ENCODE results near the gene HELZ. TPM values are rescaled to one million over a fixed set of nuclear protein-coding genes. Genes with fewer than 3 reads are reported as not detected.
"Not testable (repeated sequence)": the region's sequence is repeated elsewhere in the genome, so short reads cannot be mapped to it uniquely, and the experiment has no call there.

The HELZ gene
- total RNA-seq, 1 donor, result 29.4 TPM

DNA sequence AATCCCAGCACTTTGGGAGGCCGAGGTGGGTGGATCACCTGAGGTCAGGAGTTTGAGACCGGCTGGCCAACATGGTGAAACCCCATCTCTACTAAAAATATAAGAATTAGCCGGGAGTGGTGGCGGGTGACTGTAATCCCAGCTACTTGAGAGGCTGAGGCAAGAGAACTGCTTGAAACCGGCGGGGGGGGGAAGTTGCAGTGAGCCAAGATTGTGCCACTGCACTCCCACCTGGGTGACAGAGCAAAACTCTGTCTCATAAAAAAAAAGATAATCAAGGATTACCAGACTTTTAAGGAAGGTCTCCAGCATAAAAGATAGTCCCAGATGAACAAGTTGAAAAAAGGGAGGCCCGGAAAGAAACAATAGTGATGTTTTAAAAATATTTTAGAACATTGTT lies 152.3 kb downstream of the HELZ start:
- DNase-seq (ENCODE audit: low read depth in 2 of 3, low spot score in 2 of 3), result not testable (repeated sequence)

DNA sequence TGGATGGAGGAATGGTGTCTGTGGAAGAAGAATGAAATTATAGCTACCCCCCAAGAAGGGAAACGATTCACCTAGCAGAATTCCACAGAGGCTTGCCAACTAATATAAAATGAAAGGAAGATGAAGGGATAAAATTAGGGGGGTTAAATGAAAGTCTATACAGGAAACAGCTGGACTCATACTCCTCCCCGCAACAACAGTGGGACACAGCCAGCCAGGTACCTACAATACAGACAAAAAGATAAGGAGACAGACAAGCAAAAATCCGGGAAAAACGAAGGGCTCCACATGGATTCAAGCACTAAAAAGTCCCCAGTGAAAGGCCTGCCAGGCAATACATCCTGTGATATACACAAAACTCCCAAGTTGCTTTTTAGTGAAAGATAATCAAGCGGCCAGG lies 152.7 kb downstream of the HELZ start:
- no peak for DNase-seq (ENCODE audit: low read depth in 2 of 3, low spot score in 2 of 3)

DNA sequence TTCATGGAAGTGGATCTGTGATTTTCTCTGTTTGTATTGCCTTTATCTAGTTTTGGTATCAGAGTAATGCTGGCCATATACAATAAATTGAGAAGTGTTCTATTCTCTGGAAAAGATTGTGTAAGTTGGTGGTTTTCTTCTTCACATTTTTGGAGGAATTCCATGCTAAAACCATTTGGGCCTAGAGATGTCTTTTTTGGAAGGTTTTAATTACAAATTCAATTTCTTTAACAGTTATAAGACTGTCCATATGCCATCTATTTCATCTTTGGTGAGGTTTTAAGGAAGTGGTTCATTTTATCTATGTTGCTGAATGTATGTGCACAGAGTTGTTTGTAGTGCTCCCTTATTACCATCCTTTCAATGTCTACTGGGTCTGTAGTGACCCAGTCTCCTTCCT lies 154.7 kb downstream of the HELZ start:
- no peak for DNase-seq (ENCODE audit: low read depth in 2 of 3, low spot score in 2 of 3)

DNA sequence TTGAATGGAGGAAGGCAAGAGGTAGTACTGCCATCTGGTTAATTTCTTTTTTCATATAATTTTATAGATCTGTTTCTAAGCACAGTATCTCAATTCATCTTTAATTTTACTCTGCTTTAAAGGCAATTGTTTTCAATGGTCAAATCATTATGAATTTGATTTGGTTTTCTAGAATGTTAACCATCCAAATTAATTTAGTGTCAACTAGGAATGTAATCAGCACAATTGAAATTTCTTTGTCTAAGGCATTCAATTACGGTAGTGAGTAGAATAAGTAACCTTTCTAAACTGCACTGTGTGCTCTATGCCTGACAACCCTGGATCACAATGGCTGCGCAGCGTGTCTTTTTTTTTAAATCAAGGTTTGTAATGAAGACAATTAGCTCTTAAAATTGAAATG lies 156.4 kb downstream of the HELZ start:
- DNase-seq (ENCODE audit: low read depth in 2 of 3, low spot score in 2 of 3), result no peak

DNA sequence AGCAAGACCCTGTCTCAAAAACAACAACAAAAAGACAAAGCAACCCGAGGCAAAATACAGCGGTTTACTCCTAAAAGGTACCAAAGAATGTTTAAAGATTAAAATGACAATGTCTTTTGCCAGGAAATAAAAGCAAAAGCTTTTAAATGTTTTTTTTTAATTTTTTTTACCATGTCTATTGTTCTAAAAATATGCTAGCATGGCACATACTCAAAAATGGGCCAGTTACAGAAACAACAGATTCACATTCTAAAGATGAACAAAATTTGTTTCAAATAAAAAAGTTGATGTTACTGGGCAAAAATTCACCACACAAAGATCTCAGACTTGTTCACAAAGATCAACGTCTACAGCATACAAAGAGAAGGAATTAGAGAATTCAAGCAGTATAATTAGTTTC lies 159.6 kb downstream of the HELZ start:
- DNase-seq (ENCODE audit: low read depth in 2 of 3, low spot score in 2 of 3), result no peak

DNA sequence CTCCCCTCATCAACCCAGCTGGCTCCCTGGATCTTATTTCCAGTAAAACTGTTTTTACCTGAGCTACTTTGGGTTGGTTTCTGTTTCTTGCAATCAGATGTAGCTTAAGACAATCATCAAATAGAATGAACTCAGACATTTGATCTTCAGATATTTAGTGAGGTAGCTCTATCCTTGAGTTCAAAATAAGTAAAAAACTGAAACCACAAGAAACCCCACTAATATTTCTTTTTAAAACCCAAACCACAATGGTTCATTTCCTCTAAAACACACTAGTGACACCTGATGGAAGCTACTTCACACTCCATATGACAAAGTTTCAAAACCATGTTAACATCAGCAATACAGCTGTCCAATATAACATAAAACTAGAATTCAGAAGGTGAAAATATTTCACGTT lies 162.9 kb downstream of the HELZ start:
- DNase-seq (ENCODE audit: low read depth in 2 of 3, low spot score in 2 of 3), result peak; percentile 4 to 41 (median 9)

DNA sequence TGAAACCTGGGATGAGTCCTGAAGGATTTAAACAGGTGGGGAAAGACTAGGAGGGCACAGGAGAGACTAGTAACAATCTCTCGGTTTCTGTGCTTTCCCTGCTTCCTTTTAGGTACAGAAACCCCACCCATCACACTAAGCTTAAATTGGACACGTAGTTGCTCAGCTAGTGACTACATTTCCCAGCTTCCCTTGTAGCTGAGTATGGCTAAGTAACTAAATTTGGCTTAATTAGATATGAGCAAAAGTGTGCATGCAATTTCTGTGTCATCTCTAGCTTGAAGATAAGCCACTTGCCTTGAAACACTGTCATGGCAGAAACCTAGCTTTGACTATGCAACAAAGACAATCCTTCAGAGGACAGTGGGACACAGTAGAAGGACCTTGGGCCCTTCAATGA lies 164.2 kb downstream of the HELZ start:
- DNase-seq (ENCODE audit: low read depth in 2 of 3, low spot score in 2 of 3), result no peak

DNA sequence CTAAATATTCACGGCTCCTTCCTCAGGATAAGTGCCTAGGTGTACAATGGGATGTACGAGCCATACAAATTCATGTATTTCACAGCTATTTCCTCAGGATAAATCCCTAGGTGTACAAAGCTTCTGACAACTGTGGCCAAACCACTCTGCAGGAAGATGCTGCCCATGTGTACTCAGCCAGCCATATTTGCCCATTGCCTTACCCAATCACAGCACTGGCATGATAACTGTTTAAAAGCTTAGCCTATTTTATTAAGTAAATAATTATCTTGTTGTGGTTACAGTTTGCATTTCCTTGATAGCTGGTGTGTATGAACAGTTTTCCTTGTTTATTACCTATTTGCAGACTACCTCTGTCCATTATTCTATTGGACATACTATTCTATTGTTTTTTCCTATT lies 165.5 kb downstream of the HELZ start:
- no peak for DNase-seq (ENCODE audit: low read depth in 2 of 3, low spot score in 2 of 3)

DNA sequence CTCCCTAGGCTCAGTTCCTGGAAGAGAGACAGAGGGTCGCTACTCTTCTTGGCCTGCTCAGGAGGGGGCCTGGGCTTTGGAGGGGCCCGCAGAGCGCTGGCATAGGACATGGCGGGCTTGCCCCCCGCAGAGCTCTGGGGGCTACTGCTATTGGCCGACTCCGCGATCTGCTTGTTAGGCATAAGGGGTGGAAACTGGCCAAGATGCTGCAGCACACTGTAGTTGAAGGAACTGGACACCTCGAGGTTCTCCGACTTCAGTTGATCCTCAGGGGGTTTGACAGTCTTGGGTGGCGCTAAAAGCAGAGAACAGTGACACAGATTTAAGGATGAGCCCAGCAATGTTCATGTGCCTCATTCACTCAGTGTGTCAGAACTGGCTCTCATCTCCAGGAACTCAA lies 166.7 kb downstream of the HELZ start:
- DNase-seq (ENCODE audit: low read depth in 2 of 3, low spot score in 2 of 3), result no peak

DNA sequence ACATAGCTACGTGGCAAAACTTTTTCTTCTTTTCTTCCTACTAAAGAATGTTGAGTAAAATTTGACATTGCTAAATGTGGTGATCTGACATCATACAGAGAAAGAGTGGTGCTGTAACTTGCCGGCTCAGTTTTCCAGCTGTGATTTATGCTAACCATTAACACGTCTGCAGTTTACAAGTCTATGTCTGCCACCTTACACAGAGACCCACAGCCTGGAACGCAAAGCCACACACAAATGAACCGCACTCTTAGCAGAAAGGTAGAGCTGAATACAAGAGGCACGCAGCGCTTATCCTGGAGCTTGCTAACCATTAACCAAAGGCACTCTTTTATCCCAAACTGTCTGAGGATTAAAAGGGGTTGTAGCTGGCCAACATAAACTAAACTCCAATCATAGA lies 168.7 kb downstream of the HELZ start:
- DNase-seq (ENCODE audit: low read depth in 2 of 3, low spot score in 2 of 3), result no peak

DNA sequence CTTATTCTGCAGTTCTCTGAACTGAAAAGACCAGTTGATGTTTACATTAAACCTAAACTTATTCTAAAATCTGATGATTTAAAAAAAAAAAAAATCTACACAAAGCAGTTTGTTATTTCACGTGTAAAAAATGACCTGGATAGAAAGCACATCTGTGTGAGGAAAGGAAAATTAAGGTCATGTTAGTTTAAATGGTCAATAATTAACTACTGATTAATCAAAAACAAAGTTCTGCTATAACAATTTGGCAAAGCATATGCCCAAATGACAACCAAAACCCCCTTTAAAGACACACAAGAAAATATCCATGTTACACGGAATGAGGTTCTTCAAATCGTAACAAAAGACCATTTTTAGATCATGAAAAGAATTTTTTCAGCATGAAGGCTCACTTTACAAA lies 170.2 kb downstream of the HELZ start:
- no peak for DNase-seq (ENCODE audit: low read depth in 2 of 3, low spot score in 2 of 3)

DNA sequence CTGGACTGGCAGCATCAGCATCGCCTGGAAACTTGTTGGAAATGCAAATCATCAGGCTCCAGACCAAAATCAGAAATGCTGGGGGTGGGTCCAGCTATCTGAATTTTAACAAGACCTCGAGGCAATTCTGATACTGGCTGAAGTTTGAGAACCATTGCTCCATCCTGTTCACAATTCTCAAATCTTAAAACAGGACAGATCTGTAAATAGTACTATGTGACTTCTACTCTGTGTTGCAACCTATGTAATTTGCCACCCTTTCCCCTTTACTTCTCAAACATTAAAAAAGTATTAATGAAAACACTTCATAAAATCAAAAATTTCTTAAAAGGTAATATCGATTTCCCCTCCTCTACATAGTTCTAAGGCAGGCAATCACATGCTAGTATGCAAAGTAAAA lies 172.1 kb downstream of the HELZ start:
- no peak for DNase-seq (ENCODE audit: low read depth in 2 of 3, low spot score in 2 of 3)

DNA sequence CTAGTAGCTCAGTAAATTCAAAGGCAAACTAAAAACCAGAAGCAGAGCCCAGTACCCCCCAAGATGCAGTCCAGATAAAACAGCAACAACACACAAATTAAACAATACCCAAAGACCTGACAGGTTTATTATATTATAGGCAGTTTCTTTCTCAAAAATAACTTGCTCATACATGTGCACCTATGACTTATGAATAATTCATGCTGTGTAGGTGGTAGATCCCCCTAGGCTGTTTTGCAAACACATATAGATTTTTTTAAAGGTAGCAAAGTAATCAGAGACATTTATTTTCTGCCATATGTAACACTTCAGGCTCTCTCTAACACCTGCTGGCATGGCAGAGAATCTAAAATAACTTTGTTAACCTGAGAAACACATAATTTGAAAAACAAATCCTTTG lies 173.4 kb downstream of the HELZ start:
- DNase-seq (ENCODE audit: low read depth in 2 of 3, low spot score in 2 of 3), result no peak

DNA sequence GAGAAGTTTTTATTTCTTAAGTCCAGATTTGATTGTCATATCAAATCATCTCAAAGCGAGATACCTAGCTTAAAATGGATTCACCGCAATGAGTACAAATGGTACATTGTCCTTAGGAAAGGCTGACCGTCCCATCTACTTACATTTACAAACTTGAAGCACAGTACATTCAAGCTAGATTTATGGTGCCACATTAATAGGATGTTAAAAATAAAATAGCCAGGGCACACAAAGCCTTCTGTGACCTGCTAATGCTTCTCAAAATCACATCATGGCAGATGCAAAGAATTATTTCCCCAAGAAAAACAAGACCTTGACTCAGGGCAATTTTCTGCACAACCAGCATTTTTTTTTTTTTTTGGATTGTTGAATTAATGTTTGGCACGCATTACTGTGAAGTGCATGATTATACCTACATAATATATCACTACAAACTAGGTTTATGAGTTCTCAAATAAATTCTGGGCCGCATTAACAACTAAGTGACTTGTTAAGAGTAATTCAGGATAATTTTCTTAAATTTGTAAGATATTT lies 175.3 kb downstream of the HELZ start:
- no peak for DNase-seq (ENCODE audit: low read depth in 2 of 3, low spot score in 2 of 3)

DNA sequence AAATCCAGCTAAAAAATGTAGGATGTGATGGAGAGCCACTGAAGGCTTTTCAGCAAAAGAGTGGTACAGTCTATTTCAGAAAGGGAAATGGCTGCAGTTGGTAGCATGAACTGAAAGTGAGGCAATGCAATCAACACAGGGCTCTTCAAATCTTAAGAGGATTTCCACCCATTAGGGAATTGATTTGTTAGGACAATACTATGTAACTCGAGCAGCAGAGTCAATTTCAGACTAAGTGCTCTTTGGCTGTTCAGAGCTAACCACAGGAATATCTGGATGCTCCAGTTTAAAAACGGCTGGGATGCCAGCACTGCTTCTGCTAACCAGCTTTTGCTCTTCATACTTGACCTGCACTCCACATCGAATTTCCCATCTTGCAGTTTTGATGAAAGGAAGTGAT lies 176.0 kb downstream of the HELZ start:
- no peak for DNase-seq (ENCODE audit: low read depth in 2 of 3, low spot score in 2 of 3)

DNA sequence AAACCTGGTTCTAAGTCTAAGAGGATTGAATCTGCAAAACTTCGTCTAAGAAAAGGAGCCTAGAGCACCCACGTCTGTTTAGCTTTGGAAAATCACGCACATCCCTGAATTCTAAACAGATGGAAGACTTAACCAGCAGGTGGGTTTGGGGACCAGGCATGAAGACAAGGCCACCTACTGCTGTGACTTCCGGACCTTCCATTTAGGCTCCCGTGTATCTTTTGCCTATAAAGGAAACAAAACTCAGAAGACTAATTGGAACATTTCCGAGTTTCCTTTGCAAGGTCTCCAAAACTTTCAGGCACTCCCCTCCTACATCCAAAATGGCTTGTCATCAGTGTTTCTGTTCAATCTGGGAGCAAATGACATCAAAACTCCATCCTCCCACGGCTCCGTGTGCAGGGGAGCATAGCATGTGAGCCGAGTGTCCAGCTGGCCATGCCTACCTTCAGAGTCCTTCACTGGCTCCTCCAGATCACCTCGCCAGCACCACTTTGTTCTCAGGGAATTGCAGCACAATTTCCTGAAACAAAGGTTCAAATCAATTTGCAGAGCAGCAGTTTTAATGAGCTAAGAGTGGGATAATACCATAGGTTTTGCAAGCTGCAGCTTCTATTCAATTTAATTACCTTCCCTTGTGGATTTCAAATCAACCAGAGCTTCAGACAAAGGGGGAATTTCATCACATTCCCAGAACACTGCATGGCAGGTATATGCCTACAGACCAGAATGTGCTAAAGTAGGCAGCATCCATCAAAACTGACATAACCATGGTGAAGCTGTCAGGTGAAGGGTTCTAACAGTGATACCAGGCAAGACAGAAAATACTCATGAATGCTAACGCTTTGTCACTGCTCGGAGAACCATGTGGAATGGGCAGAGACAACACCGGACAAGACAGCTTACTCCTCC lies 177.2 kb downstream of the HELZ start:
- DNase-seq (ENCODE audit: low read depth in 2 of 3, low spot score in 2 of 3), result no peak

DNA sequence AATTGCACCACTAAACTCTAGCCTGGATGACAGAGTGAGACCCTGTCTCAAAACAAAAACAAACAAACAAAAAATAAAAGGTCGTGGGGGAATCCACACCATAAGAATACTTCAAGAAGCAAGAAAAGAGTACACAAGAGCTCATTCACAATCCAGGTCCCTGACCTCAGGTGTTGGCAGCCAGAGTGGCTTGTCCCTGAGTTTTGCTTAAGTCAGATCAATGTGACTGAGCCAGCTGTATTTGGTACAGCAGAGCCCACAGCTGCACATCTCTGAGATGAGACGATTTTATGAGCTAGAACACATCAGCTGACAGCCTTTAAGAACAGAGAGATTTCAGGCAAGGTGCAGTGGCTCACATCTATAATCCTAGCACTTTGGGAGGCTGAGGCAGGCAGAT lies 178.3 kb downstream of the HELZ start:
- no peak for DNase-seq (ENCODE audit: low read depth in 2 of 3, low spot score in 2 of 3)

DNA sequence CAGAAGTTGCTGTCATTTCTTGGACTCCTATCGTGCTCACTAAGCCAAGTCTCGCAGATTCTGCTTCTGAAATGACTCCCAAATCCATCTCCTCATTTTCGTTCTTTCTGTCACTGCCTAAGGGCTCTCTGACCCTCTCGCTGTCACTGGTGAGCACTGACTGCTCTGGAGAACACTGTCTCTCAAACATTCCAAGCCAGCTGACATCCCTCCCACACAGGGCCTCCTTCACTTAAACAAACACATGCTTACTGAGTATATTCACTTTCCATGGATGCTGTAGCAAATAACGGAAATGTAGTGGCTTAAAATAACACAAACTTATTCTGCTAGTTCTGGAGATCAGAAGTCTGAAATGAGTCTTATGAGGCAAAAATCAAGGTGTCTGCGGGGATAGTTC lies 181.9 kb downstream of the HELZ start:
- DNase-seq (ENCODE audit: low read depth in 2 of 3, low spot score in 2 of 3), result no peak

DNA sequence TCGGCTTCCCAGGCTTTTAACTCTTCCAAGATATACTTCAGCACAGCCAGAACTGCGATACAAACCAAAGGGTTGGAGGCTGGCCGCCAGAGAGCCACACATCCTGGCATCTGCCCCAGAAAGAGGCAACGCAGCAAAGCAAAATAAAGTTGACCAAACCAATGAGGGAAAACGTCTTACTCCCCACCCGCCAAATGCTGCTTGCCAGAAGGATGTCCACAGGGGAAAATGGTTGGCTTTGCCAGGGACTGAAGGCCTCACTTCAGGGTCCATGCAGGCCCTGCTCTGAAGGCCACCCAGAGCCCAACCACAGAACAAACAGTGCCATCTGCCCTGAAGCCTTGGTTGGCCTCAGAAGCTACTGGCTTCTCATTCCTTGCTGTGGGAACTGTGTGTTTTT lies 185.6 kb downstream of the HELZ start:
- no peak for DNase-seq (ENCODE audit: low read depth in 2 of 3, low spot score in 2 of 3)

DNA sequence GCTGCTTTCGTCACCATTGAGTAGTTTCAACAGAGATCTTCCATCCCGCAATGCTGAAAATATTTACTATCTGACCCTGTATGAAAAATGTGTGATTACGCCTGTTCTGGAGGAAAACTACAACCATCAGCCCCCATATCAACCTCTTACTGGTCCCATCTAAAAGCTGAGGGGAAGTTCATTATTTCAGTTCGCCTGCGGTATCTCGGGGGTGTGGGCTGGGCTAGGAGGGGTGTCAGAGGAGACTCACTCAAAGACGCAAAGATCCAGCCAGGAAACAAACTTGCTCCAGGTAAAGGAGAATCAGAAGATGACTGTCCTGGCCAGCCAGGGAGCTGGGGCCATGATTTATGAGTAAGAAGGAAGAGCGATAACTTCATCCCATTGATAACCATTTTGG lies 187.0 kb downstream of the HELZ start:
- no peak for DNase-seq (ENCODE audit: low read depth in 2 of 3, low spot score in 2 of 3)

DNA sequence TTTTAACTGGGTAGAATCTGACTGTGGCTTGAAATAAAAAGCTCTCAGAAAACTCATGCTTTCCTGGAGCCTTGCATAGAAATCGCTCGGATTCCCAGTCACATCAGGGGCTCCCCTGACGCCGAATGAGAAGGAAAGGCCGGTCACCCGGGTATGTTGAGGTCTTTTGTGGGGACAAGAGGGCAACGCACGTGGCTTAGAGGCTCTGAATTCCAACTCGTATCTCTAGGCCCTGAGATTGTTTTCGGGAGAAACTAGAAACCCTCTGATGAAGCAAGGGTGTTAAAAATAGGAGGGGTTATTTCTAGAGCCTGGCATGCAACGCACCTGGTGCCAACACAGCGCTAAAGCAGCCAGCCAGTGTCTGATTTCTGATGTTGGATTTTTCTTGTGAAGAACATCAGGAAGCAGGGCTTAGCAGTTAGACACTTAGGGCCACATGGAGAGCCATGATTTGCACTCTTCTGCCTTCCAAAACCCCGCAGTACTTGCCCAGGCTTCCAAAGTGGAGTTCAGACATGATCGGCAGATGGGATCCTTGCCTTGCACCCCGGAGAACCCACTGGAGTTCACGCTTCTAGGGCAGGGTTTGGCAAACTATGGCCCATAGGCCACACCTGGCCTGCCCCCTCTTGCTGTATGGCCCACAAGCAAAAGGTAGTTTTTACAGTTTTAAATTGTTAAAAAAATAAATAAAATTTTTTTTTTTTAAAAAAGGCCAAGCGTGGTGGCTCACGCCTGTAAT lies 188.1 kb downstream of the HELZ start:
- DNase-seq (ENCODE audit: low read depth in 2 of 3, low spot score in 2 of 3), result no peak

Data from hematopoietic multipotent progenitor cell (in vitro differentiated cells).